ENCODE results near the gene TECPR1. TPM values are rescaled to one million over a fixed set of nuclear protein-coding genes. Genes with fewer than 3 reads are reported as not detected.

The TECPR1 gene
- total and polyA plus RNA-seq, 2 donors (not counting 3 experiments of a cell fraction or from before 2014, with no cell fraction given), result 12.3 to 97.5 TPM

GRCh38 chr7:98293746-98294145 is 41.7 kb upstream of the TECPR1 start:
- Histone ChIP-seq H4K20me1 (replicated peaks; ENCODE audit: control insufficient read depth, extremely low read depth, insufficient read depth, low read length) (peaks cover 2% of the 10 kb centered on the region), H3K4me3 (replicated peaks in 1 of 3; ENCODE audit: insufficient read depth in 1 of 3, low read depth in 1 of 3, low read length in 3 of 3) (no peak overlapping the region), H3K9me3 (replicated peaks; ENCODE audit: control insufficient read depth, insufficient read depth, low read length) (no peaks in the 10 kb centered on the region), H3K36me3 (ENCODE audit: control insufficient read depth in 2 of 2, extremely low read depth in 1 of 2, insufficient read depth in 2 of 2, low read length in 2 of 2) (peaks cover 2 to 36% of the 10 kb centered on the region in 2 experiments), H3K27me3 (ENCODE audit: control insufficient read depth in 2 of 2, insufficient read depth in 2 of 2, low read length in 2 of 2) (no peaks in the 10 kb centered on the region), H3K79me2 (ENCODE audit: control insufficient read depth, insufficient read depth, low read length) (peaks cover 36% of the 10 kb centered on the region), H3K9me1 (replicated peaks; ENCODE audit: control insufficient read depth, extremely low read depth, insufficient read depth, low read length) (no peaks in the 10 kb centered on the region), H3K4me1 (ENCODE audit: control insufficient read depth, extremely low read depth, insufficient read depth, low read length) (no peaks in the 10 kb centered on the region), H2AFZ (ENCODE audit: low read depth, low read length) (no peak overlapping the region), H3K9ac (replicated peaks; ENCODE audit: extremely low read depth, insufficient read depth, low read length) (no peak overlapping the region), H3K4me2 (ENCODE audit: insufficient read depth, low read length) (no peak overlapping the region), H3K27ac (ENCODE audit: insufficient read depth, low read depth, low read length) (no peak overlapping the region)
- POLR2A ChIA-PET, result no interaction called here
- no TSS peak for BruUV-seq (replicated peaks)
- no peak for DNase-seq (ENCODE audit: low read depth, low spot score)
- intact Hi-C loops (cut with micrococcal nuclease) (loop anchor here (10.0 kb wide), 1 partner anchor 541 kb away; no protein-coding TSS in a partner anchor), dilution Hi-C loops (cut with MboI; ENCODE audit: extremely low pct_ligation_motif_present, low sequenced_read_pairs) (no loop called here)
- peak; percentile 13 for TF ChIP-seq POLR2AphosphoS5 (IDR thresholded peaks at IDR 0.05; ENCODE audit: insufficient read depth, low read depth, low read length)
- TF ChIP-seq FOS (IDR thresholded peaks at IDR 0.05; ENCODE audit: borderline replicate concordance, insufficient read depth, low read length), result no peak
- TF ChIP-seq JUN (IDR thresholded peaks at IDR 0.05; ENCODE audit: borderline replicate concordance, insufficient read depth, insufficient read length, low read depth), result no peak
- CTCF ChIA-PET, result interaction anchor here (1.1 to 3.7 kb wide), 4 partner anchors 27 to 547 kb away, joined by 6 to 18 read pairs (median 9); partner anchors contain the start of gene BAIAP2L1
- no peak for FAIRE-seq

GRCh38 chr7:98293265-98293664 is 41.2 kb upstream of the TECPR1 start:
- H3K4me2 ChIP-seq (ENCODE audit: insufficient read depth, low read length), result no peak overlapping the region
- BruUV-seq (replicated peaks), result no TSS peak
- H2AFZ ChIP-seq (ENCODE audit: low read depth, low read length), result no peak overlapping the region
- ChIA-PET CTCF (interaction anchor here (0.9 to 3.7 kb wide), 3 partner anchors 108 to 548 kb away, joined by 4 to 18 read pairs (median 12); partner anchors contain the start of gene BAIAP2L1), POLR2A (no interaction called here)
- no peak overlapping the region for H3K9ac ChIP-seq (replicated peaks; ENCODE audit: extremely low read depth, insufficient read depth, low read length)
- dilution Hi-C loops (cut with MboI; ENCODE audit: extremely low pct_ligation_motif_present, low sequenced_read_pairs), result no loop called here
- H3K36me3 ChIP-seq (ENCODE audit: control insufficient read depth in 2 of 2, extremely low read depth in 1 of 2, insufficient read depth in 2 of 2, low read length in 2 of 2), result peaks cover 2 to 39% of the 10 kb centered on the region in 2 experiments
- H3K4me1 ChIP-seq (ENCODE audit: control insufficient read depth, extremely low read depth, insufficient read depth, low read length), result no peaks in the 10 kb centered on the region
- no peak overlapping the region for H3K27ac ChIP-seq (ENCODE audit: insufficient read depth, low read depth, low read length)
- TF ChIP-seq POLR2A (IDR thresholded peaks at IDR 0.05; ENCODE audit: low read depth, low read length) (no peak), POLR2AphosphoS5 (IDR thresholded peaks at IDR 0.05; ENCODE audit: insufficient read depth, low read depth, low read length) (no peak), MYC (IDR thresholded peaks at IDR 0.05; ENCODE audit: low read depth, low read length) (no peak), FOS (IDR thresholded peaks at IDR 0.05; ENCODE audit: borderline replicate concordance, insufficient read depth, low read length) (no peak), CTCF (IDR thresholded peaks at IDR 0.05; ENCODE audit: extremely low read depth in 1 of 2, insufficient read depth in 1 of 2, low read depth in 1 of 2, low read length in 2 of 2) (no peak), JUN (IDR thresholded peaks at IDR 0.05; ENCODE audit: borderline replicate concordance, insufficient read depth, insufficient read length, low read depth) (no peak), EZH2 (IDR thresholded peaks at IDR 0.05; ENCODE audit: borderline replicate concordance, low read depth, low read length, severe bottlenecking) (no peak), GATA2 (IDR thresholded peaks at IDR 0.05; ENCODE audit: insufficient read depth, insufficient read length, low read depth, low read length) (no peak)
- TF ChIP-seq, protein P1, sequence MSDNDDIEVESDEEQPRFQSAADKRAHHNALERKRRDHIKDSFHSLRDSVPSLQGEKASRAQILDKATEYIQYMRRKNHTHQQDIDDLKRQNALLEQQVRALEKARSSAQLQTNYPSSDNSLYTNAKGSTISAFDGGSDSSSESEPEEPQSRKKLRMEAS (IDR thresholded peaks at IDR 0.05; ENCODE audit: insufficient read depth, insufficient read length), result no peak
- H3K9me1 ChIP-seq (replicated peaks; ENCODE audit: control insufficient read depth, extremely low read depth, insufficient read depth, low read length), result no peaks in the 10 kb centered on the region
- peaks cover 2% of the 10 kb centered on the region for H4K20me1 ChIP-seq (replicated peaks; ENCODE audit: control insufficient read depth, extremely low read depth, insufficient read depth, low read length)
- no peaks in the 10 kb centered on the region for H3K27me3 ChIP-seq (ENCODE audit: control insufficient read depth in 2 of 2, insufficient read depth in 2 of 2, low read length in 2 of 2)
- FAIRE-seq, result no peak
- peaks cover 40% of the 10 kb centered on the region for H3K79me2 ChIP-seq (ENCODE audit: control insufficient read depth, insufficient read depth, low read length)
- H3K4me3 ChIP-seq (replicated peaks in 1 of 3; ENCODE audit: insufficient read depth in 1 of 3, low read depth in 1 of 3, low read length in 3 of 3), result no peak overlapping the region
- H3K9me3 ChIP-seq (replicated peaks; ENCODE audit: control insufficient read depth, insufficient read depth, low read length), result no peaks in the 10 kb centered on the region
- intact Hi-C loops (cut with micrococcal nuclease), result loop anchor here (10.0 kb wide), 1 partner anchor 542 kb away; no protein-coding TSS in a partner anchor
- no peak for DNase-seq (ENCODE audit: low read depth, low spot score)
